ENCODE measurements around the gene ZBTB14. TPM values are rescaled to one million over a fixed set of nuclear protein-coding genes. Genes with fewer than 3 reads are reported as not detected.

Gene ZBTB14
- total RNA-seq, 3 donors from 2014 or later = 9.1 to 15.1 (median 10.7) TPM

GRCh38 chr18:5275872-5276271 is 19.7 kb downstream of the ZBTB14 start:
- no peaks in the 10 kb centered on the region for H3K4me1 ChIP-seq (ENCODE audit: low read depth)
- DNase-seq (no peak), ATAC-seq (no peak)
- no peaks in the 10 kb centered on the region for H3K36me3 ChIP-seq (ENCODE audit: low read depth)
- H3K4me3 ChIP-seq = no peak overlapping the region
- TF ChIP-seq, protein P1, sequence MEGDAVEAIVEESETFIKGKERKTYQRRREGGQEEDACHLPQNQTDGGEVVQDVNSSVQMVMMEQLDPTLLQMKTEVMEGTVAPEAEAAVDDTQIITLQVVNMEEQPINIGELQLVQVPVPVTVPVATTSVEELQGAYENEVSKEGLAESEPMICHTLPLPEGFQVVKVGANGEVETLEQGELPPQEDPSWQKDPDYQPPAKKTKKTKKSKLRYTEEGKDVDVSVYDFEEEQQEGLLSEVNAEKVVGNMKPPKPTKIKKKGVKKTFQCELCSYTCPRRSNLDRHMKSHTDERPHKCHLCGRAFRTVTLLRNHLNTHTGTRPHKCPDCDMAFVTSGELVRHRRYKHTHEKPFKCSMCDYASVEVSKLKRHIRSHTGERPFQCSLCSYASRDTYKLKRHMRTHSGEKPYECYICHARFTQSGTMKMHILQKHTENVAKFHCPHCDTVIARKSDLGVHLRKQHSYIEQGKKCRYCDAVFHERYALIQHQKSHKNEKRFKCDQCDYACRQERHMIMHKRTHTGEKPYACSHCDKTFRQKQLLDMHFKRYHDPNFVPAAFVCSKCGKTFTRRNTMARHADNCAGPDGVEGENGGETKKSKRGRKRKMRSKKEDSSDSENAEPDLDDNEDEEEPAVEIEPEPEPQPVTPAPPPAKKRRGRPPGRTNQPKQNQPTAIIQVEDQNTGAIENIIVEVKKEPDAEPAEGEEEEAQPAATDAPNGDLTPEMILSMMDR (IDR thresholded peaks at IDR 0.05) = no peak
- intact Hi-C loops (cut with DNase I, micrococcal nuclease) = no loop called here
- no peaks in the 10 kb centered on the region for H3K9me3 ChIP-seq

DNA sequence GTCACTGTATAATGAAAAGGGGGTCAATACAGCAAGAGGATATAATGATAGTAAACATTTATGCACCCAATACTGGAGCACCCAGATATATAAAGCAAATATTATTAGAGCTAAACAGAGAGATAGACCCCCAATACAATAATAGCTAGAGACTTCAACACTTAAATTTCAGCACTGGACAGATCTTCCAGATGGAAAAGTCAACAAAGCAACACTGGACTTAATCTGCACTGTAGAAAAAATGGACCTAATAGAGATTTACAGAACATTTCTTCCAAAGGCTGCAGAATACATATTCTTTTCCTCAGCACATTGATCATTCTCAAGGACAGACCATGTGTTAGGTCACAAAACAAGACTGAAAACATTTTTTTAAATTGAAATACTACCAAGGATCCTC is 26.7 kb downstream of the ZBTB14 start:
- no peaks in the 10 kb centered on the region for H3K4me1 ChIP-seq (ENCODE audit: low read depth)
- ATAC-seq (no peak), DNase-seq (no peak)
- no peaks in the 10 kb centered on the region for H3K36me3 ChIP-seq (ENCODE audit: low read depth)
- no peaks in the 10 kb centered on the region for H3K9me3 ChIP-seq
- H3K4me3 ChIP-seq = no peak overlapping the region
- intact Hi-C loops (cut with DNase I, micrococcal nuclease) = no loop called here
- TF ChIP-seq, protein P1 (IDR thresholded peaks at IDR 0.05) = no peak

DNA sequence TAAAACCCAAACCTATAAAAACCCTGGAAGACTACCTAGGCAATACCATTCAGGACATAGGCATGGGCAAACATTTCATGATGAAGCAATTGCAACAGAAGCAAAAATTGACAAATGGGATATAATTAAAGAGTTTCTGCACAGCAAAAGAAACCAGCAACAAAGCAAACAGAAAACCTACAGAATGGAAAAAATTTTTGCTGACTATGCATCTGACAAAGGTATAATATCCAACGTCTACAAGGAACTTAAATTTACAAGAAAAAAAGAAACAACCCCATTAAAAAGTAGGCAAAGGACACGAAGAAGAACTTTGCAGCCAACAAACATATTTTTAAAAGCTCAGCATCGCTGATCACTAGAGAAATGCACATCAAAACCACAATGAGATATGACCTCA is 28.8 kb downstream of the ZBTB14 start:
- no peak overlapping the region for H3K4me3 ChIP-seq
- intact Hi-C loops (cut with DNase I, micrococcal nuclease) = no loop called here
- DNase-seq (no peak), ATAC-seq (no peak)
- TF ChIP-seq, protein P1 (IDR thresholded peaks at IDR 0.05) = no peak
- H3K4me1 ChIP-seq (ENCODE audit: low read depth) = no peaks in the 10 kb centered on the region
- no peaks in the 10 kb centered on the region for H3K36me3 ChIP-seq (ENCODE audit: low read depth)
- H3K9me3 ChIP-seq = no peaks in the 10 kb centered on the region

GRCh38 chr18:5253910-5254309 is 41.6 kb downstream of the ZBTB14 start:
- ATAC-seq (no peak), DNase-seq (no peak)
- TF ChIP-seq, protein P1 (IDR thresholded peaks at IDR 0.05) = no peak
- intact Hi-C loops (cut with DNase I, micrococcal nuclease) = no loop called here
- Histone ChIP-seq H3K4me3 (no peak overlapping the region), H3K9me3 (no peaks in the 10 kb centered on the region), H3K36me3 (ENCODE audit: low read depth) (no peaks in the 10 kb centered on the region), H3K4me1 (ENCODE audit: low read depth) (no peaks in the 10 kb centered on the region)

DNA sequence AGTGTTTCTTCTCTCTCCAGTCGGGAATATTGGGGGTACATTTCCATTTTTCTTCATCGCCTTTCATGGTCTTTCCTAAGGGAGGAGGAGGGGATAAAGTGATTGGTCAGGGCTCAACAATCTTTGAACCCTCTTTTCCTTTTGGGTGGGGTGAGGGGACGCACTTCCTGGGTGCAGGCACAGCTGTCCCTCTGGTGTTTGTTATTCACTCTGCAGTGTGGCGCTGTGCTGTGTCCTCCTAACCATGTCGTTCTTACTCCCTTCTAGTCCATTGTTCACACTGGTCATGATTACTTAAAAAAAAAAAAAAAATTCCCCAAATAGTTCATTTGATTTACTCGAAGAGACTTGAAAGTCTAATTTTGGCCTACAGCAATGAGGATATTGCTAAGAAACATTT is 44.4 kb downstream of the ZBTB14 start:
- TF ChIP-seq, protein P1 (IDR thresholded peaks at IDR 0.05) = no peak
- H3K4me1 ChIP-seq (ENCODE audit: low read depth) = no peaks in the 10 kb centered on the region
- H3K4me3 ChIP-seq = no peak overlapping the region
- no peaks in the 10 kb centered on the region for H3K9me3 ChIP-seq
- ATAC-seq (no peak), DNase-seq (no peak)
- intact Hi-C loops (cut with DNase I, micrococcal nuclease) = no loop called here
- H3K36me3 ChIP-seq (ENCODE audit: low read depth) = no peaks in the 10 kb centered on the region

- DNase-seq (no peak), ATAC-seq (no peak)
- TF ChIP-seq, protein P1 (IDR thresholded peaks at IDR 0.05) = no peak
- intact Hi-C loops (cut with DNase I, micrococcal nuclease) = no loop called here
- Histone ChIP-seq H3K36me3 (ENCODE audit: low read depth) (no peaks in the 10 kb centered on the region), H3K4me1 (ENCODE audit: low read depth) (no peaks in the 10 kb centered on the region), H3K4me3 (no peak overlapping the region), H3K9me3 (no peaks in the 10 kb centered on the region)
Measured at GRCh38 chr18:5250603-5251002, 44.9 kb downstream of the ZBTB14 start.

All from mucosa of descending colon (tissue), 3 donors.